HL-60/S4 treated with retinoic acid at 250 ng/mL for 4 days and 3 days (cell line): ENCODE results near the gene VPS37B.
"Not testable (repeated sequence)": the region's sequence is repeated elsewhere in the genome, so short reads cannot be mapped to it uniquely, and the experiment has no call there.

Experiments used
- in situ Hi-C: fragments of 300-500 bp; cut with MboI; formaldehyde crosslinking; loops from 2 replicates; pipeline ENCODE4 v1.7.0; 2022; ENCODE audit warnings: low sequenced_read_pairs

Gene VPS37B, protein sequence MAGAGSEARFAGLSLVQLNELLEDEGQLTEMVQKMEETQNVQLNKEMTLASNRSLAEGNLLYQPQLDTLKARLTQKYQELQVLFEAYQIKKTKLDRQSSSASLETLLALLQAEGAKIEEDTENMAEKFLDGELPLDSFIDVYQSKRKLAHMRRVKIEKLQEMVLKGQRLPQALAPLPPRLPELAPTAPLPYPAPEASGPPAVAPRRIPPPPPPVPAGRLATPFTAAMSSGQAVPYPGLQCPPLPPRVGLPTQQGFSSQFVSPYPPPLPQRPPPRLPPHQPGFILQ

DNA sequence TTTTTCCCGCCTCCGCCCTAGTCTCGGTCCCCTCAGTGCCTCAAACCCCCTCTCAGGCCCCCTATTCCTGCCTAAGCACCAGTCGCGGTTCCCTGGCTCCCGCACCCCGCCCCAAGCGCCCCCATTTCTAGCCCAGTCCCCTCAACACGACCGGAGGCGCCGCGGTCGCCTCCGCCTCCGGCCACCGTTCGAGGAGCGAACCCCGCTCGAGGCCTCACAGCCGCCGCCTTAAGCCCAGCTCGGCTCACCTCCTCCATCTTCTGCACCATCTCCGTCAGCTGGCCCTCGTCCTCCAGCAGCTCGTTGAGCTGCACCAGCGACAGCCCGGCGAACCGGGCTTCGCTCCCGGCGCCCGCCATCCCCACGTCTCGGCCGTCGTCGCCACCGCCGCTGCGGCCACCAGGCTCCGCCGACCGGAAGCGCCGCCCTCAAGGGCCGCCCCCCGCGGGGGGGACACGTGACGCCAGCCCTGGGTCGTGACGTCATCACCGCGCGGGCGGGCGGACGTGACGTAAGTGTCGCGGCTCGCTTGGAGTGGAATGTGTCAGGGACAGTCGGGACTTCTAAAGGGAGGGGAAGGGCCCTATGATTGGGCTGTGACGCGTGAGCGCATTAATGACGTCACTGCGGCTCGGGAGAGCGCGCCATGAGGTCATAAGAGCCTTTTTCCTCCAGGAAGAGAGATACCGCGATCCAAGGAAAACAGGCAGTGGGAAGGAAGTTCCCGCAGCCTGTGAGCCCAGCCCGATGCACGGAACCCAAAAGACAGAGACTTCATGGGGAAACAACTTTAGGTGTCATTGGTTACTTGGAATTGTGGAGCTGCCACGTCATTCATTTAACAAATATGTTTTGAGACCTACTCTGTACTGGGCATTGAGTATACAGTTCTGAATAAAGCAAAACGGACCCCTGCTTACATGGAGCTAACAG is at the start of gene VPS37B:
Gene VPS37B (minus strand): TSS at position 421 of the 933 bp plus-strand sequence. CDS start 62 bp downstream, at position 359.
- in situ Hi-C loops = no loop called here

DNA sequence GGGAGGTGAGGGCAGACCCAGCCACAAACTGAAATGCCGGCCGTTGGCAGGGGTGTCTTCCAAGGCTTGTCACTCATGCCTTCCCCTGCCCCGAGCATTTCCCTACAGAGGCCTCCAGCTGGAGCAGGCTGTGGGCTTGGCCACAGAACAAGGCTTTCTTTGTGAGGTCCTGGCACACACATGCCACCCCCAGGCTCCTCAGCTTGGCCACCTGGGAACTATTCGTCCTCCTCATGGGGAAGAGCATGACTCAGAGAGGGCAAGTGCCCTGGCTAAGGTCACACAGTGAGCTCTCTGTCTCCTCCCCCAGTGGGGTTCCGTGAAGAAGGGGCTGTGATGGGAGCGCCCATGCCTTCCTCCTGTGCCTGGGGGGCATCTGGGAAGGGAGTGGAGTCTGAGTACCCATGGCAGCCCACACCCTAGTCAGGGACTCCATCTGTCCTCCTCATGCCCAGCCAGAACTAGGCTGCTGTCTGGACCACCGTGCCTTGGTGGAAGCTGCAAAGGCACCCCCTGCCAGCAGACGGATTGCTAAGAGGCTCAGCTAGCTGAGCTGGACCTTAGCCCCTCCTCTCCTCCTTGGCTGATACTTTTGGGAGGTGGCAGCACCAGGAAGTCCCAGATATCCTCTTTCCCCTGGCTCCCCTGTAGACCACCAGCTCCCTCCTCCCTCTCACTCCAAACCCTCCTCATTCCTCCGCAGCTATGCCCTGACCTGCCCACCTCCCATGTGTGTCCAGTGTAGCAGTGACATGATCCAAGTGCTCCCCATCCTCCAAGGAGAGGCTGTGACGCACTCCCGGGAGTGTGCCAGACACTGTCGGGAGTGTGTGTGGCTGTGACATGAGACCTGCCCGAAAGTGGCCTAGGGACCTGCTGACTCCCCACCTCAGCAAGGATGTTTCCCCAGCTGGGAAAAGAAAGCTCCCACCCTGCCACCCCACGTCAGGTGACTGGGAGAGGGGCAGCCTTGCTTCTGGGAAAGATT is 49.0 kb upstream of the VPS37B start:
- in situ Hi-C loops = no loop called here

DNA sequence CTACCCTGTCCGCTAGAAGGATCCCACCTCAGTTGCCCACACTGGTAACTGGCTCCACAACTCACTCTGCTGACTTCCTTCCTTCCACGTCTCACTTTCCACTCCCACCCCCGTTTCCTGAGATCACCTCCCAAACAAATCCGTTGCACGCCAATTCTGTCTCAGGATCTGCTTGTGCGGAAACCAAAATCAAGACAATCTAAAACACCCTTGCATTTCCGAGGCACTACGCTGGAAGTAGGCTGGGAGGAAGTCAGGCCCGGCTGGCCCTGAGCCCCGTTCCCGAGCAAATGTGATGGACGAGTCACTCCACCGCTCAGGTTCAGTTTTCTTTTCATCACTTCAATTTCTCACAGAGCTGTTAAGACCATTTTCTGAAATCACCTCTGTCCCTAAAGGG is 47.3 kb upstream of the VPS37B start:
- in situ Hi-C loops = no loop called here

DNA sequence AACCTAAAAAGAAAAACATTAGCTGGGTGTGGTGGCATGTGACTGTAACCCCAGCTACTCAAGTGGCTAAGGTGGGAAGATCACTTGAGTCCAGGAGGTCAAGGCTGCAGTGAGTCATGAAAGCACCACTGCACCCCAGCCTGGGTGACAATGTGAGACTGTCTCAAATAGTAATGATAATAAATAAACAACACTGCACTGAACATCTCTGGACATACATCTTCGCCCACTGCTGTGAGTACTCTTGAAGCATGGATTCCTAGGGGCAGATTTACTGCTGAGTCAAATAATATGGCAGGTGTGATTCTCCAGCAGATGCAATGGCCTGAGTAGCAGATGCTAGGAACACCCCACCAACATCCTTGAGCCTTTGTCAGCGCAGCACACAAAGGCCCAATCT is 46.7 kb upstream of the VPS37B start:
- in situ Hi-C loops = no loop called here

DNA sequence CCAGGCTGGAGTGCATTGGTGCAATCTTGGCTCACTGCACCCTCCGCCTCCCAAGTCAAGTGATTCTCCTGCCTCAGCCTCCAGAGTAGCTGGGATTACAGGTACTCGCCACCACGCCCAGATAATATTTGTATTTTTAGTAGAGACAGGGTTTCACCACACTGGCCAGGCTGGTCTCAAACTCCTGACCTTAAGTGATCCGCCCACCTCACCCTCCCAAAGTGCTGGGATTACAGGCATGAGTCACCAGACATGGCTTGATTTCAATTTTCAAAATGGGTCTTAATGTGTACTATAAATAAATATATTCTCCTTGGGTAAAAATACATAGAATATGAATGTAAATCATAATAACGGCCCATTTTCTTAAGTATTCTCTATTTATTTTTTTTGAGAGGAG is 45.4 kb upstream of the VPS37B start:
- in situ Hi-C loops = not testable (repeated sequence)

DNA sequence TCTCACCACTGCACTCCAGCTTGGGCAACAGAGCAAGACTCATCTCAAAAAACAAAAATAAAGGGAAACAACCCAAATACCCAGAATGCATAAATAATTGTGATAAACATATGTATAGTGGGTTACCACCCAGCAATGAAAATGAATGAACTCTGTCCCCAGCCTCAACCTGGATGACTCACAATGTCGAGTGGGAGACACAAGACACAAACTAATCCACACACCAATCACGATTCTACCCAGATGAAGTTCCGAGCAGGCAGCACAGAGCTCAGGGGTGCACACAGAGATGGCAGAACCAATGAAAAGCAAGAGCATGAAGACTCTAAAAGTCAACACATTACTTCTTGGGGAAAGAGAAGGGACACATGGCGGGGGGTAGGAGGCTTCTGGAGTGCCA is 43.2 kb upstream of the VPS37B start:
- in situ Hi-C loops = no loop called here

DNA sequence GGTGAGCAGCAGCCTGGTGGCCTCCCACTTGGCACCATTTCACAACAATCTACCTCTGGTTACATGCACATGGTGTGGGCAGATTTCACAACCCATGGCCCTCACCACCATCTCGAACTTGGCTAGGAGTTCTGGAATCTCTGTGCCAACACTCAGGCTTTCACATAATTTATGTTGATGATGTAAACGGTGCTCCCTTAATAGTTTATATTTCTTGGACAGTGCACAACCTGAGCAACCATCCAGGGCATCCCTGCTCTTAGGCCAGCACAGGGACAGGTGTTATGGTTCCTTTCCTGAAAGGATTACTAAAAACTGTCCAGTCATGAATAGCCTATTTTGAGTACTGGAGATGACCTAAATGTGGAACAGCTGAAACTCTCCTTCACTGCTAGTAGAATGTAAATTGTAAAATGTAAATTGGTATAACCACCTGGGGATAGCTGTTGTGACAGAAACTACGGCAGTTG is 41.7 kb upstream of the VPS37B start:
- in situ Hi-C loops = no loop called here

DNA sequence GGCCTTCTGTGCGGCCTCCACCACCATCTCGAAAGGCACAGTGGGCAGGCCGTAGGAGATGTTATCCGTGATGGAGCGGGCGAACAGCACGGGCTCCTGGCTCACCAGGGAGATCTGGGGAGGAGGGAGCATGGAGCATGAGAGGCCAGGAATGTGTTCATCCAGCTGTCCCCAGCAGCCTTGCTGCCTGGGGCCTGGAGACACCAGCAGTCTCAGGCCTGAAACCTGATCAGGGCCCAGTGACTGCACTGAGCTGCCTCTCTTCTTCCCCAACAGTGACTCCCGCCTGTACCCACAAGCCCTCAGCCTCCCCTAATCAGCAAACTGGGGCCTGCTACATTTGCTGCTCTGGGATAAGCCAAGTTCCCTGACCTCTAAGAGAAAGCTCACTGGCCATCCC is 39.4 kb upstream of the VPS37B start:
- in situ Hi-C loops = no loop called here

DNA sequence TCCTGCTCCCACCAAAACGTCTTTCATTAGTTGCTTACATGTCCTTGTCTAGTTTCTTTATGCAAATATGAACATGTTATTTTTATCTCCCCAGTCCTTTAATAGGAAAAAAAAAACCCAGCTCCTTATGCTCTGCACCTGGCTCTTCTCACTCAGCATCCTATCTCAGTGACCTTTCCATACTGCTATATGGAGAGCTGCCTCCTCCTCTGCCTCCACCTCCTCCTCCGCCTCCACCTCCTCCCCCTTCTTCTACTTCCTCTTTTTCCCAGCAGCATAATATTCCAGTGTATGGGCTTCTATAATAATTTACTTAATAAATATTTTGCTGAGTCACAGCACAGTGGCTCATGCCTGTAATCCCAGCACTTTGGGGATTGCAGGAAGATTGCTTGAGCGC is 38.8 kb upstream of the VPS37B start:
- in situ Hi-C loops = no loop called here

DNA sequence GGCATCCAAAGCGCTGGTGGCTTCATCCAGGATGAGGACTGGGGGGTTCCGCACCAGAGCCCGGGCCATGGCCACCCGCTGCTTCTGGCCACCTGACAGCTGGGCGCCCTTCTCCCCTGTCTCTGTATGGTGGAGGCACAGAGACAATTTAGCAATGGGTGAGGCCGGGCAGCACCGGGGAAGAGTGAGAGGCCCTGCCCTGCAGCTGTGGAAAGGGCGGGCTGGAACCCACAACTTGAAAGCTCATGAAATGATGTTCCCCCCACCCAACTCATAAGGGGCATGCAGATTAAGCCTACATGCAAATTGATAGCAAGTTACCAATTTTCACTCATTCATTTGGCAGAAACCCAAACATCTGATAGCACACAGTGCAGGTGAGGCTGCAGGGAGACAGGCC is 36.3 kb upstream of the VPS37B start:
- in situ Hi-C loops = no loop called here

DNA sequence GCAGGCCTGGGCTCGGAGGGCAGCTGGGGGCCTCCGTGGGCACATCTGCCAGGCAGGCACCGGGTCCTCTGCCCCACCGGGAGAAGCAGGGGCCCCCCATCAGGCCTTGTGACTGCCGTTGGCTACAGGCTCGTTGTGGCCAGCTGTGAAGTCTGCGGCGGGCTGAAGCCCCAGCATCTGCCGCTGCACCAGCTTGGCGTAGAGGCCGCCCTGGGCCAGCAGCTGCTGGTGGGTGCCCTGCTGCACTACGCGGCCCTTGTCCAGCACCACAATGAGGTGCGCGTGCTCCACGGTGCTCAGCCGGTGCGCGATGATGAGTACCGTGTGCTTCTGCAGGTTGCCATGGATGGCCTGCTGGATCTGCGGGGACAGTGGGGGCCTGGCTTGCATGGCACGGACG is 33.9 kb upstream of the VPS37B start:
- in situ Hi-C loops = no loop called here

DNA sequence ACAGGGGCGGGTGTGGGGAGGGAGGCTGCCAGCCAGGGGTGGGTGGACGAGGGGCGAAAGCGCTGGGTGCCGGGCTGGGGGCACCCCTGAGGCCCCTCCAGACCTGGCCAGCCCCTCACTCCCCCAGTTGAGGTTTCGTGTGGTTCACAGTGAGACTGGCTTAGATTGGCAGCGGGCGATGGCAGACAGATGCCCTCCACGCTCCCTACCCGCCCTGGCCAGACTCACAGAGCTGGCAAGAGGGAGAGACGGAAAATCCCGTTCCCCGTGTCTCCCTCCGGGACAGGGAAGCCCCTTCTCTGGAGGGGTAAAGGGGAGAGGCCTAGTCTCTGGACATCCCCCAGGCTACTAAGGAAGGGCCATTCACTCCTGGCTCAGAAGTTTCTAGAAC is 33.2 kb upstream of the VPS37B start:
- in situ Hi-C loops = no loop called here

DNA sequence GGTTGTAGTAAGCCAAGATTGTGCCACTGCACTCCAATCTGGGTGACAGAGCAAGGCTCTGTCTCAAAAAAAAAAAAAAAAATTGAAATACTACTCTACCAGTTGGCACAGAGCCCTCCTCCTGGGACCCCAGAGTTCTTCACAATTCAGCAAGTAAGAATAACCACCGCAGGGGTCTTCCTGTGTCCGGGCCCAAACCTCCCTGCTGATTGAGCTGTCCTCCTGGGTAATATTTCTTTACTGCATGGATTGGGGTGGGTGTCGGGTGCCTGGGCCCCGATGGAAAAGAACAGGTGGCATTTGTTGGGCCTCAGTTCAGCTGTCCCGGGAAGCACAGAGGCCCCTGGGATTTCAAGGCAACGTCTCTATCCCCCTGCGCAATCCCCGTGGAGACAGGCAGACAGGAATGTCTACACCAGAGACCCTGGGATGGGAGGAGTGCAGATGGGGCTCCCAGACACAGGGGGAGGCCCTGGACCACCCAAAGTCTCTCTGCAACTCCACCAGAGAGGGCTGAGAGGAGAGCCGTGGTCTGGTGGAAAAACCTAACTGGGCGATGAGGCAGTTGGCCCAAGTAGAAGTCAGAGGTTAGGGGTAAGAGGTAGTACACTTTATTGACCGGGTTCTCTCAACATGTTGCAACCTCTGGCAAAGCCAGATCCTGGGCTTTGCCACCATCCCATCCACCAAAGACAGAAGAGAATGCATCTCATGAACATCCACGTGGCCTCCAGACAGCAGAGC is 32.7 kb upstream of the VPS37B start:
- in situ Hi-C loops = no loop called here

DNA sequence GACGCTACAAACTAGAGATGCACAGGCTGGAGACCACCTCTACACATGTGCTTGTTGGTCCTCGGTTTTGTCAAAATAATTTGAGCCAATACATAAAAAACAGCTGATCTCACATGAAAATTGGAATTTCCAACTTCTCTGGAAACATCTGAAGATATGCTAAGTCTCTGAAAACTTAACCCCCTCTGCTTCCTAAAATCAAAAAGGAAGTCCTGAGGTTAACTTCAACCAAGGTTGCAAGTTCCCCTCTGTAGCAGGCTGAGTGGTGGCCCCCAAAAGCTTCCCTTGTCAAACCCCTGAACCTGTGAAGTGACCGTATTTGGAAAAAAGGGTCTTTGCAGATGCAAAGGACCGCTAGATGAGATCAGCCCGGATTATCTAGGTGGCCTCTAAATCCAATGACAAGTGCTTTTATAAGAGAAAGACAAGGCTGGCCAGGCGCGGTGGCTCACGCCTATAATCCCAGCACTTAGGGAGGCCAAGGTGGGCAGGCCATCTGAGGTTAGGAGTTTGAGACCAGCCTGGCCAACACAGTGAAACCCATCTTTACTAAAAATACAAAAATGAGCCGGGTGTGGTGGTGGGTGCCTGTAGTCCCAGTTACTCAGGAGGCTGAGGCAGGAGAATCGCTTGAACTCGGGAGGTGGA is 32.0 kb upstream of the VPS37B start:
- in situ Hi-C loops = no loop called here

DNA sequence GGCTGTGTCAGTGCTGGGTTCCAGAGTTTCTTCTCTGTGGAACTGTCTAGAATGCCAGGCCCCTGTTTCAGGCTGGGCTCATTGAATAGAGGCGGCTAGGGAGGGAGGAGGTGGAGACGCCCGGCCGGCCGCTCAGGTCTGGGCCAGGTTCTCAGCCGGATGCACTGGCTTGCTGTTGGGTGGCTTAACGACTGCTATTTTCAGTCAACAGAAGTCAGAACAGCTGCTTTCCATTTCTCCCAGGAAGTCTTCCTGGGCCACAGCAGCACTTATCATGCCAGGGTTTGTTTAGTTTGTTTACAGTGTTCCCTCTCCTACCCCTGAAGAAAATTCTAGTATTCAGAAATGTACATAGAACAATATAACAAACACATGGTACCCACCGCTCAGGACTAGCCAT is 26.0 kb upstream of the VPS37B start:
- in situ Hi-C loops = no loop called here

DNA sequence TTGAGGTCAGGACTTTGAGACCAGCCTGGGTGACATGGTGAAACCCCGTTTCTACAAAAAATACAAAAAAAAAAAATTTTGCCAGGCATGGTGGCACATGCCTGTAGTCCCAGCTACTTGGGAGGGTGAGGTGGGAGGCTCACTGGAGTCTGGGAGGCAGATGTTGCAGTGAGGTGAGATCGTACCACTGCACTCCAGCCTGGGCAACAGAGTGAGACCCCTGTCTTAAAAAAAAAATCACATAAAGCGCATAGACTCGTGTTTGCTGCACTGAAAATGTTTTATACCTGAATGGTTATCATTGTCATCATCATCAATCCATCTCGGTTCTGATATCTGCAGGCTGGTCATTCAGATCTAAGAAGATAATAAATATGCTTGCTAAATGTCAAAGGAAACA is 24.8 kb upstream of the VPS37B start:
- in situ Hi-C loops = no loop called here

DNA sequence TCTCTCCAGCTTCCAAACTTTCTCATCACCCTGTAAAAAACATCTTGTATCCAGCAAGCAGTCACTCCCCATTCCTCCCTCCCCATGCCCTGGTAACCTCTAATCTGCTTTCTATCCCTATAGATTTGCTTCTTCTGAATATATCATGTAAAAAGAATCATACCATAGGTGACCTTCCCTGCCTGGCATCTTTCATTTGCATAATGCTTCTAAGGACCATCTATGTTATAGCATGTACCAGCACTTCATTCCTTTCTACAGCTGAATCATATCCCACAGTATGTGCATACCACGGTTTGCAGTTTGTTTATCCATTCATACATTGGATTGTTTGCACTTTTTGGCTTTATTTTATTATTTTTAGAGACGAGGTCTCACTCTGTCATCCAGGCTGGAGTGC is 22.9 kb upstream of the VPS37B start:
- in situ Hi-C loops = no loop called here

DNA sequence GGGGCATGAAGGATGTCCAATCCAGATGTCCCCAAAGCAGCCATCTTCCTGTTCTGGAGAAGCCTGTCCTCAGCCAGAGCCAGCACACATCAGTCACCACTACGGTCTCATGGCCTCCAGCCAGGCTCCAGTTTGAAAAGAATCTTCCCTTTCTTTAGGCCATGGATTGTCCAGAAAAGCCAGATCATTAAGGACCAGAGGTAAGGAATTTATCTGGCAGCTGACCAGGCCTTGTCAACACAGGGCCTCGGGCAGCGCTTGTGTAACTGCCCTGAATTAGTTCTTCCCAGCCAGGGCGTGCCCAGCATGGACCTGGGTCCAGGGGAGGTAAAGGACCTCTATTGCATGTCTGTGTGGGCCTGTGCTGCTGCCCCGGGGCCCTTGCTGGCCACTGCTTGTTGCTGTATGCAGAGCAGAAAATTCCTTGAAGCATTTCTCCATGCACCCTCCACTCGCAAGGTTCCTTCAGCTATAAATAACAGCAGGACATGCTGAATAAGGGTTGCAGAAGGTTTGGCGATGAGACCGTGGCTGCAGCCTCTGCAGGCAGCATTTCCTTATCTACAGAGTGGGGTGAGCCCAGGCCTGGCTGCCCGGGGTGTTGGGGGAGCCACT is 21.7 kb upstream of the VPS37B start:
- in situ Hi-C loops = no loop called here
